GM21737 (cell line): ENCODE data around the gene MYO7A.

Experiments
- ATAC-seq: cut with Tn5 transposase; IDR thresholded peaks from one replicate; pipeline ENCODE4 v1.9.1; 2021; ENCODE audit warnings: mild to moderate bottlenecking, moderate library complexity; ENCODE audit not compliant: unreplicated experiment

The MYO7A gene

DNA sequence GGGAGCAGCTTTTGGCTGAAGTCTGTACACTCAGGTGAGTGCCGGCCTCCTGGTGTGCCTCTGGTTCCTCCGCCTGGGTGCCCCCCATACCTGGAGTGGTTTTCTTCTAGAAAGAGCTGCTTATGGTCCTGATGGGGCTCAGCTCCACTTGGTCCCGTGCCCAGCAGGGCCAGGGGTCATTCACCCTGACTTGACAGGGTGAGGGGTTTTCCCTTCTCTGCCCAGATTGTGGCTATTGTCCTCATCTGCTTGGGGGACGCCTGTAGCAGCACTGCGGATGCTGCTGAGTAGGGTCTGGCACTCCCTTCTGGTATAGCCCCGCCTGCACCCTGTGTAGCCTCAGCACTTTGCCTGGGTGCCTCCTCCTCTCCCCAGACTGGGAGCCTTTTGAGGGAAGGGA is 17.2 kb upstream of the MYO7A start:
- ATAC-seq = no peak

DNA sequence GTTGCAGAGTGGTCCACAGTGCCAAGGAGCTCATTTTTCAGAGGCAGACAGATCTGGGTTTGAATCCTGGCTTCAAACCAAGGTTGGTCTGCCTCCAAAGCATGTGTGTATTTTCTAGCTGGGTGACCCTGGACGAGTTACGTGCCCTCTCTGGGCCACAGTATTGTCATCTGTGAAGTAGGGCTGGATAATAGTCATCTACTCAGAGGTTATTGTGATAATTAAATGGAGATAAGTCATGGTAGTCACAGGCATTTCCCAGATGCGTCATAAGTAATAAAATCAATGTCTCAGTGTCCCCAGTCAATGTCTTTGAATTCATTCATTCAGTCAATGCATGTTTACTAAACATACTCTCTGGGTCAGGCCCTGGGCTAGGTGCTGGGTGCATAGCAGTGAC is 16.8 kb upstream of the MYO7A start:
- no peak for ATAC-seq

- no peak for ATAC-seq
Observed at GRCh38 chr11:77111946-77112345, 16.1 kb upstream of the MYO7A start.

GRCh38 chr11:77112641-77113381 is 15.2 kb upstream of the MYO7A start:
- ATAC-seq = no peak

- no peak for ATAC-seq
Observed at GRCh38 chr11:77113382-77114088, 14.5 kb upstream of the MYO7A start.

GRCh38 chr11:77114089-77114463 is 14.0 kb upstream of the MYO7A start:
- no peak for ATAC-seq

GRCh38 chr11:77115181-77115611 is 12.8 kb upstream of the MYO7A start:
- no peak for ATAC-seq

GRCh38 chr11:77115956-77116355 is 12.1 kb upstream of the MYO7A start:
- ATAC-seq = no peak

DNA sequence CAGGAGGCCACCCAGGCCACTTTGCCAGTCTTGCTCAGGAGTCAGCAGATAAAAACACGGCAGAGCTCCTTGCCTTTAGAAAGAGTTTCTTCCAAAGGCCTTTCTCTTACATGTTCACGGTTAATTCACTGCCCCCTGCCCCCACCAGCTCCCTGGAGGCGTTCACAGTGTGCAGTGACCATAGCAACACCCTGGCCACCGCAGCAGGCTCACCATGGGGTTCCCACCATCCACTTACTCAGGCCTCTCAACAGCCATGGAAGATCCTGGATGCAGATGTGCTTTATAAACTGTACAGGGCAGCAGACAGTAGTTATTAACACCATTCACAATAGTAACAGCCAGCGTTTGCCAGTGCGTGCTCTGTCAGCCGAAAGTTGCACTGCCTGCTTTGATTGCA is 10.6 kb upstream of the MYO7A start:
- no peak for ATAC-seq

DNA sequence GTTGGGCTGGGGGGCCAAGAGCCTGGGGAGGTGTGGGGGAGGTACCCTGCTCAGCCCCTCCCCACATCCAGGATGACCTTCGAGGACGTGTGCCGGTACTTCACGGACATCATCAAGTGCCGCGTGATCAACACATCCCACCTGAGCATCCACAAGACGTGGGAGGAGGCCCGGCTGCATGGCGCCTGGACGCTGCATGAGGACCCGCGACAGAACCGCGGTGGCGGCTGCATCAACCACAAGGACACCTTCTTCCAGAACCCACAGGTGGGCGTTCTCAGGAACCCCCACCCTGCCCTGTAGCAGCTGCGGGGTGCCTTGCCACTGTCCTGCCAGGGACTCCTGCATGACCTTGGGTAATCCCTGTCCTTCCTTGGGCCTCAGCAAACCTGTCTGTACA is 10.0 kb upstream of the MYO7A start:
- no peak for ATAC-seq

DNA sequence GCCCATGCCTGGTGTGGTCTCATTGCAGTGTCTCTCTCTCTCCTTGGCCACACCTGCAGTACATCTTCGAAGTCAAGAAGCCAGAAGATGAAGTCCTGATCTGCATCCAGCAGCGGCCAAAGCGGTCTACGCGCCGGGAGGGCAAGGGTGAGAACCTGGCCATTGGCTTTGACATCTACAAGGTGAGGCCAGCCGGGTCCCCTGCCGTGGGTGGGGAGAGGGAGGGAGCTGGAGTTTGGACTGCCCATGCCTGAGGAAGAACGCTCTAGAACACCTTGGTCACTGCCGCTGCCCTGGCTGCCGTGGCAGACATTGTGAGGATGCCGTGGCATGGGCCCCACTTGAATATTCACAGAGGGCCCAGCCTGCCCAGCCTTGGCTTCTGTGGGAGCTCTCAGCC is 9.1 kb upstream of the MYO7A start:
- no peak for ATAC-seq

DNA sequence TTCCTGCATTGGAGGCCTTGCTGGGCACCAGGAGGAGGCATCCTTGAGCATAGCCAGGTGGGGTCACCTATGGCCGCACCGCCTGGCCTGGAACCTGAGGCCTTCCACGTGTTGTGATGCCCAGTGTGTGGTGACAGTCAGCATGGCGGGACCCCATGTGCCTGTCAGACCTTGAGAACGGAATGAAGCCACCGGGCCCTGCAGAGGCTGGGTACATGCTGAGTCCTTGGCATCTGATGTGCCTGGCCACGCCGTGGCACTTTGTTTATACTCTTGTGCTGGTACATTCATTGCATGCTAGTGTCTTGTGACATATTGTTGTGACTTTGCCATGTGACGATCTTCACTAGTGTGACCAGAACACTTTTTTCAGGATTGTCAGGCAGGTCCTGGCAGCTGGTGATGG is 8.5 kb upstream of the MYO7A start:
- no peak for ATAC-seq

- ATAC-seq = no peak
Observed at GRCh38 chr11:77120571-77120970, 7.5 kb upstream of the MYO7A start.

DNA sequence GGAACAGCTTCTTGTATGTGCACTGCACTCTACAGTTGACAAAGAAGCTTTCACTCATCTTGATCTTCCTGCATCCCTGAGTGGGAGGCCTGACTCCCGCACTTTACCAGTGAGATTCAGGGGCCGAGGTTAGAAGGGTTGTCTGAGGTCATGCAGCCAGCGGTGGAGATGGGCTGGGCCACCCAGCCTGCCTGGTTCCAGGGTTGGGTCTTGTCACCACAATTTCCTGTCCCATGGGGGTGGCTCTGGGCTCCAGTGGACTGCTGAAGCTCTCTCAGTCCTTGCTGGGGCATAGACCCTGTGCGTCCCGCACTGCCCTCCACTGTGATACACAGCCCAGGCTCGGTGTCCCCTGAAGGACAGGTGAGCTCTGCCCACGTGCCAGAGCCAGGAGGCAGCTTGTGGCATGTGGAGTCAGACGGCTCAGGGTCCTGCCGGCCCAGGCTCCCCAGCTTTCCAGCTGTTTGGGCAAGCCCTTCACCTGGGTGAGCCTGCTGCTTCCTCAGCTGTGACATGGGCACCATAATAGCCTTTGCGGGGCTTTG is 6.9 kb upstream of the MYO7A start:
- no peak for ATAC-seq

DNA sequence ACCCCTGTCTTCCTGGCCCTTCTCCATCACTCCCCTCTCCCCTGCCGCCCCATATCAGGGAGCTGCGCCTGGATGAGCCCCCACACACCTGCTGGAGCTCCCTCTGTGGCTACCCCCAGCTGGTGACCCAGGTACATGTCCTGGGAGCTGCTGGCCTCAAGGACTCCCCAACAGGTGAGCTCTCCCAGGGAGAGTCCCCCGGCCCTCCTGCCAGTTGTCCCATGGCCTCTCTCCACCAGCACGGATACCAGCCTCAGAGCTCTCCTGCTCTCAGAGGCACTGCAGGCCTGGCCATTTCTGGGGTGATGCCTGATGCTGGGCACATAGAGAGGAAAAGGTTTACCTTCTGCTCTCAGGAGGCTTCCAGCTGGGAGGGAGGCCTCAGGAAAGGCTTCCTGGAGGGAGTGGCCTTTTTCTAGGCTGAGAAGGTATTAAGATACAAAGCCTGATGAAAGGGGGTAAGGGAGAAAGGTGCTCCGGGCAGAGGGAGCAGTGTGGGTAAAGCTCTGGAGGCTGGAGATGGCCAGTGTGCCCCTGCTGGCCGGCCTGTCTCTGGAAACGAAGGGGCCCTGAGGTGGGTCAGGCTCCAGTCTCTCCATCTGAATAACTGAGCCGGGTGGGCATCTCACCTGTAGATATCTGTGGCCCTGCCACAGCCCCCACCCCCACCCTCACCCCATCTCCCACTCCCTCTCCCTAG is 6.0 kb upstream of the MYO7A start:
- no peak for ATAC-seq

DNA sequence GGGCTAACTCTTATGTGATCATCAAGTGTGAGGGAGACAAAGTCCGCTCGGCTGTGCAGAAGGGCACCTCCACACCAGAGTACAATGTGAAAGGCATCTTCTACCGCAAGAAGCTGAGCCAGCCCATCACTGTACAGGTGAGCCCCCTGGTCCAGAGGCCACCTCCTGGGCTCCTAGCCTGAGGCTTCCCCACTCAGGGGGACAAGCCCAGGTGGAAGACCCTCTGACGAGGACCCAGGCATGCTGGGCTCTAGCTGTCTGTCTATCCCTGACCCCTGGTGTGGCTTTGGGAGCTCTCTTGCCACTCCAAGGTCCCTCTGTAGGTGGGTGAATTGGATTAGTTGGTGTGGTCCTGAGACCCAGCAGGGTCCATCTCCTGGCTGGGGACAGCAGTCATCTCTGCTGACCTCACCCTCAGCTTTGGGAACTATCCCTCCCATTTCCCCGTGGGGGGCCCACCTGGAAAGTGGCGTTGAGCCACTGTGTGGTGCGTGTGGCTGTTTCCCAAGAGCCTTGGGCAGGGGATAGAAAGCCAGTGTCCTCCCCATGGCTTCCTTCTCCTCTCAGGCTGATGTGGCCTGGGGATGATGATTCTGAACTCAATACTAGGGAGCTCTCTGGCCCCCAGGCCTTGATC is 5.4 kb upstream of the MYO7A start:
- ATAC-seq = no peak

GRCh38 chr11:77123591-77123990 is 4.5 kb upstream of the MYO7A start:
- no peak for ATAC-seq

DNA sequence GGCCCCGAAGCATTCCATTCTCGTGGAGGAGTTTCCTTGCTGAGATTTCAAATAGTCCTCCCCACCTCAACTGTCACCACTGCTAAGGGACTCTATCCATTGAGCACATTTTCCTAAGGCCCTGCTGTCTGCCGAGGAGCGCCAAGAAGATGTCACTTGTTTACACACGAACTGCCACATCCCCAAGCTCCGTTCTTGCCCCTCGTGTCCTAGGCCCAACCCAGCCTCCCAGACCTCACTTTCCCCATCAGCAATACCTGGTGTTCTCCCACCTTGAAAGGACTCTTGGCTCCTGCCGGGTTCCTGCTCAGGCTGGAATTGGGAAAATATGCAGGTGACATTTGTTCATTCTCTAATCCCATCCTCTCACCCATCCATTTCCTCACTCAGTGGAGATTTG is 4.0 kb upstream of the MYO7A start:
- ATAC-seq = no peak

DNA sequence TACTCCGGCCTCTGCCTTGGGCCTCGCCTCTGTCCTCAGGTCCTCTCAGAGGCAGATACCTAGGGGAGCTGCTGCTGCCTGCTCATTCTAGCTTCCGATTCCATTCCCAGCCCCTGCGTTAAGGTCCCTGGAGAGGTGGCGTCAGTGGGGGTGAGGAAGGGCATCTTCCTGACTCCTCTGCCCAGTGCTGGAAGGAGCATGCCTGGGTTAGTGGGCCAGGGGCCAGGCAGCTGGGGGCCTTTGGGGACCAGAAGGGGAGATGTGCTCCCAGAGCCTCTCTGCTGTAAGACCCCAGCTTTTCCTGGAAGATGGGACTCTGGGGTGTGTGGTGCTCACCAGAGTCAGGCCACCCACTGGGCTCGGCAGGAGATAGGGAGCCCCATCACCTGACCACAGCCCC is 3.6 kb upstream of the MYO7A start:
- no peak for ATAC-seq

GRCh38 chr11:77125191-77125590 is 2.9 kb upstream of the MYO7A start:
- ATAC-seq = no peak

DNA sequence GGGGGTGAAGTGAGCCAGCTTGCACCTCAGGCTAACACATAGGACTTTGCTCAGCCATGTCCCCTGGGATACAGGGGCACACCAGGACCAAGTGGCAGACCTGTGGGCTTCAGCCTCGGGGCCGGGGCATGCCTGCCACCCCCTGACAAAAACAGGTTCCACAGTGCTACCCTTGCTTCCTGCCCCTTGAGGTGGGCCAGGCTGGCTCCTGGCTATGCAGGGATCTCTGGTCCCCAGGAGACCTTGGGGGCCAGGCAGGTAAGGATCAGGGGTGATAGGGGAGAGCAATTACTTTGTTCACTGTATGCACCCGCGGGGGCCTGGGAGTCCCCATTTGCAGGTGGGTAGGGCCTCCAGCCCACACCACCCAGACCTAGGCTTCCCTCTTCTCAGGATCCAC is 2.4 kb upstream of the MYO7A start:
- ATAC-seq = no peak
